GM12874 (cell line): Measurements from ENCODE around the gene CARM1.
A peak's percentile ranks its signal among the peaks of the same experiment; 100 is the strongest.

ENCODE experiments used
- TF ChIP-seq, protein P1 (sequence below): IDR thresholded peaks from 2 replicates; pipeline ENCODE4 v1.5.1; 2011; ENCODE audit warnings: low read depth, mild to moderate bottlenecking, control low read depth, low read length, moderate library complexity; ENCODE audit not compliant: insufficient read depth

The CARM1 gene

DNA sequence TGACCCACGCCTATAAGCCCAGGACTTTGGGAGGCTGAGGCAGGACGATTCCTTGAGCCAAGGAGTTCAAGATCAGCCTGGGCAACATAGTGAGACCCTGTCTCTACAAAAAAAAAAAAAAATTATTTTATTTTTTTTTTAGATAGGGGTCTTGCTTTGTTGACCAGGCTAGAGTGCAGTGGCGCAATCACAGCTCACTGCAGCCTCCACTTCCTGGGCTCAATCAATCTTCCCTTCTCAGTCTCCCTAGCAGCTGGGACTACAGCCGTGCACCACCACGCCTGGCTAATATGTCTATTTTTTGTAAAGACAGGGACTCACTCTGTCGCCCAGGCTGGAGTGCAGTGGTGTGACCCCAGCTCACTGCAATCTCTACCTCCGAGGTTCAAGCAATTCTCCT is 18.4 kb upstream of the CARM1 start:
- TF ChIP-seq, protein P1, sequence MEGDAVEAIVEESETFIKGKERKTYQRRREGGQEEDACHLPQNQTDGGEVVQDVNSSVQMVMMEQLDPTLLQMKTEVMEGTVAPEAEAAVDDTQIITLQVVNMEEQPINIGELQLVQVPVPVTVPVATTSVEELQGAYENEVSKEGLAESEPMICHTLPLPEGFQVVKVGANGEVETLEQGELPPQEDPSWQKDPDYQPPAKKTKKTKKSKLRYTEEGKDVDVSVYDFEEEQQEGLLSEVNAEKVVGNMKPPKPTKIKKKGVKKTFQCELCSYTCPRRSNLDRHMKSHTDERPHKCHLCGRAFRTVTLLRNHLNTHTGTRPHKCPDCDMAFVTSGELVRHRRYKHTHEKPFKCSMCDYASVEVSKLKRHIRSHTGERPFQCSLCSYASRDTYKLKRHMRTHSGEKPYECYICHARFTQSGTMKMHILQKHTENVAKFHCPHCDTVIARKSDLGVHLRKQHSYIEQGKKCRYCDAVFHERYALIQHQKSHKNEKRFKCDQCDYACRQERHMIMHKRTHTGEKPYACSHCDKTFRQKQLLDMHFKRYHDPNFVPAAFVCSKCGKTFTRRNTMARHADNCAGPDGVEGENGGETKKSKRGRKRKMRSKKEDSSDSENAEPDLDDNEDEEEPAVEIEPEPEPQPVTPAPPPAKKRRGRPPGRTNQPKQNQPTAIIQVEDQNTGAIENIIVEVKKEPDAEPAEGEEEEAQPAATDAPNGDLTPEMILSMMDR = no peak

DNA sequence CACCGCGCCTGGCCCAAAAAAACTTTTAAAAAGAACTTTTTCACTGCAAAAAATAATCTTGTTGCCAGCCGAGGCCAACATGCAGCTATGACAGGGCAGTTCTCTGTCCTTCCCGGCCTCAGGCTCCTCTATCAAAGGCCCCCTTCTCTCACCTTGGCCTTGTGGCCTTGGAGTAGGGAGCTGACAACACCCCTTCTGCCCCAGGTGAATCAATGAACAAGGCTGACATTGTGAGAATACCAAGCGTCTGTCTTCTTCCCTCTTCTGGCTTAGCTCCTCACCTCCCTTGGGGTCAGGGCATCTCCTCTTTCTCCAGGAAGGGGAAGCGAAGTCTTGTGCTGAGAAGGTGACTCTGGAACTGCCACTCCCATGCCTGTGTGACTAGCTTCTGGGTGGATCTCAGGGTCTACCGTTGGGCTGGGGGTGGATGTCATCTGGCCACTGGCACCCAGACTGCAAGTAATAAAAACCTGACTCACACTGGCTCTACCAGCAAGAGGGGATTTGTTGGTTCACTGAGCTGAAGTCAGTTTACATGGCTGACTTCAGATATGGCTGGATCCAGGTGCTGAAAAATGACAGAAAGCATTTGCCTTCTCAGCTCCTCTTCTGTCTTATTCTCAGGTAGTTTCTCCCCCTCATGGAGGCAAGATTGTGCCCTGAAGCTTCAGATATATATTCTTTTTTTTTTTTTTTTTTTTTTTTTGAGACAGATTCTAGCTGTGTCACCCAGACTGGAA is 16.8 kb upstream of the CARM1 start:
- TF ChIP-seq, protein P1 = no peak

DNA sequence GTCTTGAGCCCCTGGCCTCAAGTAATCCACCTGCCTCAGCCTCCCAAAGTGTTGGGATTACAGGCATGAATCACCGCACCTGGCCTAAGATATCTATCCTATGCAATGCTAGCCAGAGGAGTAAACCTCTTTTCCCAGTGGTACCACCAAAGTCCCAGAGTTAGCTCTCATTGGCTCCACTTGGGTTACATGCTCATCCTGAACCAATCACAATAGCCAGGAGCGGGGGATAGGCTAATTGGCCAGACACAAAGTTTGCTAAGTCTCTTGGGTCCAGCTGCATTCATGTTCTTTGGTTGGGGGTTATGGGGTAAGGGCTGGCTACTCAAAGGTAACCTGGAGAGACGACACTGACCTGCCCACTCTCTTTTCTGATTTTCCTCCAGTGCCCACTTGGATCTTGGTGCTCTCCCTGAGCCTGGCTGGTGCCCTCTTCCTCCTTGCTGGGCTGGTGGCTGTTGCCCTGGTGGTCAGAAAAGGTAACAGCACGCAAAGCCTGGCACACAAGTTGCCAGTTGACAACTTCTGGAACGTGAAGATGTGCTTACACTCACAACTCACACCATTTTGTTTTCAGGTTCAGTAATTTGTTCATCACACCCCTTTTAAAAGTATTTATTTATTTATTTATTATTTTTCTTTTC is 15.4 kb upstream of the CARM1 start:
- TF ChIP-seq, protein P1 = peak; percentile 80

DNA sequence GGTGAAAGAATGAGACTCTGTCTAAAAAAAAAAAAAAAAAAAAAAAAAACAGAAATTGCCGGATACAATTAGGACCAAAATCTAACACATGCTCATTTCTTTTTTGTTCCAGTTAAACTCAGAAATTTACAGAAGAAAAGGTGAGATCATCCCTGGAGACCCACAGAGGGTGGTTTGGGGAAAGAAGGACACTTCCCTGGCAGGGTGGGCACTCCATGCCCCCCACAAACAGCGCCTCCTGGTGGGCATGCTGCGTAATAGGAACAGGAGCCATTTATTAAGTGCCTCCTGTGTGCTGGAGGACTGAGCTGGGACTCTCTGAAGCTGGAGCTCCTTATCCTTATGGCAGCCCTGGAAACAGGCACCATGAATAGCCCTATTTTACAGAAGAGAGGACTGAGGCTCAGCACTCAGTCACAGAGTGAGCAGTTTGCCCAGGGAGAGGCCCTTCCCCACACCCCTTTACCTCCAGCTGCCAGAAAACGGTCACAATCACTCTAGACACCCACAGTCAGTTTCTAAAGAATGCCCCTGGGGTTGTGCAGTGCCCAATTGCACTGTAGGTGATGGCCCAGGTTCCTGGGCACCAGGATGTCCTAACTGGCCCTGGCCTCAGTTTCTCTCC is 13.0 kb upstream of the CARM1 start:
- TF ChIP-seq, protein P1 = peak; percentile 85

DNA sequence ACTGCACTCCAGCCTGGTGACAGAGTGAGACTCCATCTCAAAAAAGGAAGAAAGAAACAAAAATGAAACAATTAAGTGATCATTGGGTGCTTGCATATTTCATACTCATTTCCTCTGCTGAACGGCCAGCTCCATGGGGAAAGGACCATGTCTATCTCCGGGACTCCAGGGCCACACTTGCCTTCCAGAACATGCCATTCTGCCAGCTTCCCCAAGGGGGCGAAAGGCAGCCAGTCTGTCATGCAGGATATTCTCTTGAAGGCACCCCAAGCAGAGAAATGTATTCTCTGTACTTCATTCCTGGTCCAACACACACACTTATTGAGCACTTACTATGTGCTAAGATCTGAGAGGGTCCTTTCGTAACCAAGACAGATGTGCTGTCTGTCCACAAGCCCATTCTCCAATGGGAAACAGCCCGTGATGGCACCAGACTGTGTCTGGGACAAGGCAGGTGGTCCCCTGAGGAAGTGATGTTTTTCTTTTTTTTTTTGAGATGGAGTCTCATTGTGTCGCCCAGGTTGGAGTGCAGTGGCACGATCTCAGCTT is 10.2 kb upstream of the CARM1 start:
- TF ChIP-seq, protein P1 = peak; percentile 68

DNA sequence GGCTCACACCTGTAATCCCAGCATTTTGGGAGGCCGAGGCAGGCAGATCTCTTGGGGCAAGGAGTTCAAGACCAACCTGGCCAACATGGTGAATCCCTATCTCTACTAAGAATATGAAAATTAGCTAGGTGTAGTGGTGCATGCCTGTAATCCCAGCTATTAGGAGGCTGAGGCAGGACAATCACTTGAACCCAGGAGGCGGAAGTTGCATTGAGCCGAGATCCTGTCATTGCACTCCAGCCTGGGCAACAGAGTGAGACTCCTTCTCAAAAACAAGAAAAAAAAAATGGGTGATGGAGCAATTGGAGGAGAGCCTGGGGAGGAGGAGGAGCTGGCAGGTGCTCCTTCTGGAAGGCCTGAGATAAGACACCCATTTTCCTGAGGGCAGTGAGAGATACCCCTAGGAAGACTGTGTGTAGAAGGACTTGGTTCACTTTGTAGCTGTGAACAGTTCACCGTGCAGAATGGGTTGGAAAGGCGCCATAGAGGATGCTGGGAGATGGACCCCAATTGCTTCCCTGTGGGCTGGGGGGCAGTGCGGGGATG is 8.7 kb upstream of the CARM1 start:
- TF ChIP-seq, protein P1 = no peak
